K562 (cell line): Measurements from ENCODE around the gene R3HDM1. TPM values are rescaled to one million over a fixed set of nuclear protein-coding genes. Genes with fewer than 3 reads are reported as not detected.
A peak's percentile ranks its signal among the peaks of the same experiment; 100 is the strongest.

Source experiments
- BRD9 ChIP-seq: fragments of 450-650 bp; IDR thresholded peaks from 2 replicates; pipeline ENCODE4 v1.6.1; 2018; ENCODE audit warnings: low read depth; ENCODE audit not compliant: partially characterized antibody
- CHD2 ChIP-seq: IDR thresholded peaks from 2 replicates; pipeline ENCODE4 v1.6.1; 2011; ENCODE audit warnings: low read depth, low read length
- GABPB1 ChIP-seq: sonication (generic); formaldehyde crosslinking; IDR thresholded peaks from 2 replicates; pipeline ENCODE4 v1.8.0; 2022; ENCODE audit warnings: mild to moderate bottlenecking, missing genetic modification reagents
- KDM4B ChIP-seq, 2 experiments: fragments of 450-650 bp in 1 of 2; sonication (generic) in 1 of 2; IDR thresholded peaks; 2 replicates each; pipeline ENCODE4 v1.6.1; 2016 to 2017; ENCODE audit warnings: borderline replicate concordance in 2 of 2, antibody characterized with exemption in 1 of 2, low read depth in 1 of 2, mild to moderate bottlenecking in 1 of 2
- PKNOX1 ChIP-seq: fragments of 450-650 bp; IDR thresholded peaks from 2 replicates; pipeline ENCODE4 v1.6.1; 2016
- RERE ChIP-seq: sonication (generic); formaldehyde crosslinking; IDR thresholded peaks from 2 replicates; pipeline ENCODE4 v1.8.0; 2023; ENCODE audit warnings: missing genetic modification reagents, mild to moderate bottlenecking, borderline replicate concordance
- TAF1 ChIP-seq: IDR thresholded peaks from 2 replicates; pipeline ENCODE4 v1.6.1; 2011; ENCODE audit warnings: mild to moderate bottlenecking, low read length, moderate library complexity; ENCODE audit not compliant: insufficient read depth, control insufficient read depth, severe bottlenecking; ENCODE audit errors: extremely low read depth
- TEAD4 ChIP-seq, 2 experiments: sonication (generic) in 1 of 2; formaldehyde crosslinking in 1 of 2; IDR thresholded peaks; 2 replicates each; pipeline versions ENCODE4 v1.6.1 to v1.8.0; 2012 to 2022; ENCODE audit warnings: borderline replicate concordance in 1 of 2, inconsistent platforms in 1 of 2, low read length in 1 of 2, mild to moderate bottlenecking in 1 of 2, missing genetic modification reagents in 1 of 2
- TRIM25 ChIP-seq: fragments of 450-650 bp; IDR thresholded peaks from 2 replicates; pipeline ENCODE4 v1.7.0; 2016; ENCODE audit warnings: borderline replicate concordance
- YBX1 ChIP-seq: fragments of 450-650 bp; IDR thresholded peaks from 2 replicates; pipeline ENCODE4 v1.7.1; 2016; ENCODE audit warnings: mild to moderate bottlenecking
- ZNF668 ChIP-seq: fragments of 250-450 bp; sonication (Bioruptor Pico); IDR thresholded peaks from 2 replicates; pipeline ENCODE4 v1.8.0; 2022; ENCODE audit warnings: mild to moderate bottlenecking, inconsistent platforms
- ZNF740 ChIP-seq, 3 experiments: fragments of 200-800 bp in 1 of 3; sonication (Bioruptor generic) in 1 of 3; sonication (generic) in 1 of 3; formaldehyde crosslinking in 1 of 3; IDR thresholded peaks; 2 replicates each; pipeline versions ENCODE4 v1.6.1 to v1.8.0; 2016 to 2022; ENCODE audit warnings: mild to moderate bottlenecking in 2 of 3, missing compliant biosample characterization in 2 of 3, missing genetic modification characterization in 2 of 3, missing genetic modification reagents in 1 of 3
- polyA plus RNA-seq, 8 experiments: library from polyadenylated mRNA; depleted of rRNA in 4 of 8; stranded (reverse) in 5 of 8; unstranded in 3 of 8; fragments of >200 nt; fragmentation: Nextera tagmentation in 2 of 8; fragmentation: Illumina TruSeq in 1 of 8; extraction: Ambion mirVana in 2 of 8; extraction: Trizol in 1 of 8; gene quantifications; 2 replicates each; pipeline versions ENCODE4 v1.2.1 to v1.2.3, GENCODE V29; 2011 to 2014; ENCODE audit warnings: inconsistent platforms in 1 of 8, missing spikeins in 1 of 8
- total RNA-seq, 7 experiments: library from RNA; depleted of rRNA in 6 of 7; stranded (reverse); fragments of >200 nt in 6 of 7; fragmentation: Illumina TruSeq in 2 of 7; extraction: Trizol in 2 of 7; gene quantifications; 2 replicates each; pipeline versions ENCODE4 v1.2.1 to v1.2.3, GENCODE V29; 2011 to 2021; ENCODE audit warnings: low replicate concordance in 1 of 7

Gene R3HDM1
- total and polyA plus RNA-seq, 9 of the 15 experiments (the other 6 are each of a cell fraction or from before 2014, with no cell fraction given), result 12.4 to 89.4 (median 31.0) TPM

GRCh38 chr2:135531231-135532197 is at the start of gene R3HDM1 (continued):
- no peak for TF ChIP-seq KDM4B (IDR thresholded peaks at IDR 0.05; ENCODE audit: borderline replicate concordance in 2 of 2, low read depth in 1 of 2)
- peak; percentile 47; the same call in 1 of the 2 replicates for TF ChIP-seq CHD2
- TF ChIP-seq RERE, result no peak
- TF ChIP-seq YBX1, result no peak
- no peak for TF ChIP-seq TRIM25
- TF ChIP-seq BRD9, result no peak
- peak; percentile 57; the same call in 1 of the 2 replicates for TF ChIP-seq ZNF740 (CRISPR knock-in tag; IDR thresholded peaks at IDR 0.05)
- no peak for TF ChIP-seq ZNF740 (tag; IDR thresholded peaks at IDR 0.05)
- TF ChIP-seq ZNF668 (CRISPR knock-in tag), result no peak
- peak; percentile 100 for TF ChIP-seq PKNOX1
- TF ChIP-seq GABPB1, result no peak
- no peak for TF ChIP-seq TEAD4 (IDR thresholded peaks at IDR 0.05; ENCODE audit: low read length)
- TF ChIP-seq TEAD4 (CRISPR knock-in tag; IDR thresholded peaks at IDR 0.05; ENCODE audit: borderline replicate concordance), result no peak
- peak; percentile 17 for TF ChIP-seq TAF1
